RWPE2 (cell line): Measurements from ENCODE around the gene FLCN.
"Not testable (repeated sequence)": the region's sequence is repeated elsewhere in the genome, so short reads cannot be mapped to it uniquely, and the experiment has no call there.

ENCODE experiments used
- ATAC-seq: fragments of 200-7000 bp; cut with Tn5 transposase; 3 replicates; pipeline ENCODE4 v1.9.1; 2021; ENCODE audit warnings: low read depth
- DNase-seq: peaks from one replicate; pipeline ENCODE4 v3.0.0-alpha.2; 2020; ENCODE audit warnings: low spot score
- H3K27ac ChIP-seq: fragments of 450-650 bp; 2 replicates; pipeline ENCODE4 v1.5.1; 2017; ENCODE audit warnings: mild to moderate bottlenecking; ENCODE audit not compliant: poor library complexity, severe bottlenecking
- H3K27me3 ChIP-seq: fragments of 250-450 bp; sonication (Bioruptor Pico); 2 replicates; pipeline ENCODE4 v1.5.1; 2021; ENCODE audit warnings: mild to moderate bottlenecking, moderate library complexity; ENCODE audit not compliant: insufficient read depth, poor library complexity, severe bottlenecking
- H3K36me3 ChIP-seq: fragments of 250-450 bp; sonication (Bioruptor Pico); 2 replicates; pipeline ENCODE4 v1.5.1; 2020; ENCODE audit warnings: low read depth, mild to moderate bottlenecking, moderate library complexity
- H3K4me1 ChIP-seq: fragments of 250-450 bp; sonication (Bioruptor Pico); 2 replicates; pipeline ENCODE4 v1.5.1; 2021; ENCODE audit warnings: mild to moderate bottlenecking, moderate library complexity; ENCODE audit not compliant: insufficient read depth, poor library complexity, severe bottlenecking
- H3K4me3 ChIP-seq: fragments of 250-450 bp; sonication (Bioruptor Pico); 2 replicates; pipeline ENCODE4 v1.5.1; 2021; ENCODE audit warnings: mild to moderate bottlenecking, moderate library complexity; ENCODE audit not compliant: severe bottlenecking
- H3K9me3 ChIP-seq: fragments of 250-450 bp; sonication (Bioruptor Pico); 2 replicates; pipeline ENCODE4 v1.5.1; 2021; ENCODE audit warnings: mild to moderate bottlenecking, moderate library complexity; ENCODE audit not compliant: severe bottlenecking
- CTCF ChIP-seq: fragments of 450-650 bp; IDR thresholded peaks from one replicate; pipeline ENCODE4 v1.5.1; 2017; ENCODE audit warnings: mild to moderate bottlenecking, moderate library complexity; ENCODE audit not compliant: poor library complexity, severe bottlenecking

Gene FLCN

DNA sequence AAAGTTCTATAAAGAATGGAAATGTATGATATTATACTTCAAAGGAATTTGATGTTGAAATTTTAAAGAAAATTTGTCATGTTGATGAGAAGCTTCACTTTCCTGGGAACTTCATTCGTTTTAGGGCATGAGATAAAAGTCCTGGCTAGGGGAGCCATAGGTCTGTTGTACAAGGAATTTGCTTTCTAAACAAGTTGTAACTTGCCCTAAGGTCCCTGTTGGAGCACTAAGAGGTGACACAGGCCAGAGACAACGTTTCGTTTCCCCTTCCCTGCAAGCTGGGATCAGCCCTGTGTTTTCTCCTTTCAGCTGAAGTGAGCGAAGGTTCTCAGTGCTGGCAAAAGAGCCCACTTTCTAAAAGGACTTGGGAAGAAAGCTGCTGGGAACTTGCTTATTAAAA, 47.4 kb downstream of the FLCN start:
- DNase-seq (no peak), ATAC-seq (no peak)
- TF ChIP-seq CTCF = no peak
- Histone ChIP-seq H3K9me3 (no peaks in the 10 kb centered on the region), H3K36me3 (peaks cover 42% of the 10 kb centered on the region), H3K4me1 (peaks cover 13% of the 10 kb centered on the region), H3K27ac (no peak overlapping the region), H3K27me3 (no peaks in the 10 kb centered on the region), H3K4me3 (no peak overlapping the region)

- Histone ChIP-seq H3K36me3 (peaks cover 52% of the 10 kb centered on the region), H3K27ac (no peak overlapping the region), H3K27me3 (no peaks in the 10 kb centered on the region), H3K4me1 (peaks cover 13% of the 10 kb centered on the region), H3K9me3 (no peaks in the 10 kb centered on the region), H3K4me3 (no peak overlapping the region)
- DNase-seq (no peak), ATAC-seq (no peak)
- TF ChIP-seq CTCF = no peak
These were observed 48.4 kb downstream of the FLCN start for GRCh38 chr17:17188586-17188985.

DNA sequence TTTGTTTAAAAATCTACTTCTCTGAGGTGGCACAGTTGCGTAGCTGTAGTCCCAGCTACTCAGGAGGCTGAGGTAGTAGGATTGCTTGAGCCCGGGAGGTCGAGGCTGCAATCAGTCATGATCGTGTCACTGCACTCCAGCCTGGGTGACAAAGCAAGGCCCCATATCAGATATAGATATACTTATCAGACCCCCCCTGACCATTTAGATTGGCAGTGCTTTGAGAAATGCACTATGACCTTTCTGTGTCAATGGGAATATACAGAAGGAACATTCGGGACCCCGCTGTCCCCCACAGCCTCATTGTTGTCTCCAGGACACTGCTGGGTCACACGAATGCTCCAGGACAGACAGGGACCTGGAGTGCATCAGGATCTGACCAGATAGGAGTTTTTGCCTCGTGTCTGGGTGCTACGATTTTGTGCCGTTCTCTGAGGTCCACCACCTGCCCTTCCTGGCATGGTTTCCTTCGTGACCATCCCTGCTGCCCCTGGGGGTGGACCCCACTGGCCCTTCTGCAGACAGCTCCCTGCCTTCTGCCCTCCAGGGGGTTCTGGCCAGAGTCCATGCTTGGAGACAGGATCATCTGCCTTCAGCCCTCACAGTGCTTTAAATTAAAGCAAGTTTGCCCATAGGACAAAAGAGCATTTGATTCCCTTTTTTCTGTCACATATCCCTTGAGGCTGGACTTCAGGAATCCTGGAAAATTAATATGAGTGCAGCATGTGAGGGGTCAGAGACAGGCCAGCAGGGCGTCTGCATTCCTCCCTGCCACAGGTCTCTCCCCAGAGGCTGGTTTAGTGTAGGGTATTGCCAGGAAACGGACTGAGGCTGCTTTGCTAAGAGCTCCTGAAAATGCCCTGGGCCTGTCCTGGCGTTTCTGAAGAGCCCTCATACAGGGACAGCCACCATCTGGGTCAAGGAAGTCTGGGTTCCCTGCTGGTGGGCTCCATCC, 50.1 kb downstream of the FLCN start:
- Histone ChIP-seq H3K9me3 (no peaks in the 10 kb centered on the region), H3K27me3 (no peaks in the 10 kb centered on the region), H3K36me3 (peaks cover 70% of the 10 kb centered on the region), H3K27ac (no peak overlapping the region), H3K4me1 (peaks cover 13% of the 10 kb centered on the region), H3K4me3 (no peak overlapping the region)
- DNase-seq (no peak), ATAC-seq (no peak)
- no peak for TF ChIP-seq CTCF

DNA sequence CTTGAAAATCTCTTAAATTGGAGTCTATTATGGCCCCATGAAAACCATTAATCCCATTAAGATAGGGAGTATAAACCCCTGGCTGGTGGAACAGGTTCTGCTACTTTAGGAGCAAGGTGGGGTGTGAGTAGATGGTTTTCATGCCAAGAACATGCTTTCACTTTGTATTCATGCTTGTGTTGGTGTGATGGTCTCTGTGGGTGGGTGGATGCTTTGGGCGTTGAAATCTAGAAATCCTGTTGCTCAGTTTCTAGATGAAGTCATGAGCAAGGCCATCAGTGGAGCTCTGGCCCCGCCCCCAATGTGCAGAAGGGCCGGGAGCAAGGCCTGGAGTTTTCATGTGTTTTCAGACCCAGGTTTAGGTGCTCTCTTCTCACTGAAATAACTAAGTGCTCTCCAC, 50.9 kb downstream of the FLCN start:
- peak; percentile 53 for ATAC-seq

DNA sequence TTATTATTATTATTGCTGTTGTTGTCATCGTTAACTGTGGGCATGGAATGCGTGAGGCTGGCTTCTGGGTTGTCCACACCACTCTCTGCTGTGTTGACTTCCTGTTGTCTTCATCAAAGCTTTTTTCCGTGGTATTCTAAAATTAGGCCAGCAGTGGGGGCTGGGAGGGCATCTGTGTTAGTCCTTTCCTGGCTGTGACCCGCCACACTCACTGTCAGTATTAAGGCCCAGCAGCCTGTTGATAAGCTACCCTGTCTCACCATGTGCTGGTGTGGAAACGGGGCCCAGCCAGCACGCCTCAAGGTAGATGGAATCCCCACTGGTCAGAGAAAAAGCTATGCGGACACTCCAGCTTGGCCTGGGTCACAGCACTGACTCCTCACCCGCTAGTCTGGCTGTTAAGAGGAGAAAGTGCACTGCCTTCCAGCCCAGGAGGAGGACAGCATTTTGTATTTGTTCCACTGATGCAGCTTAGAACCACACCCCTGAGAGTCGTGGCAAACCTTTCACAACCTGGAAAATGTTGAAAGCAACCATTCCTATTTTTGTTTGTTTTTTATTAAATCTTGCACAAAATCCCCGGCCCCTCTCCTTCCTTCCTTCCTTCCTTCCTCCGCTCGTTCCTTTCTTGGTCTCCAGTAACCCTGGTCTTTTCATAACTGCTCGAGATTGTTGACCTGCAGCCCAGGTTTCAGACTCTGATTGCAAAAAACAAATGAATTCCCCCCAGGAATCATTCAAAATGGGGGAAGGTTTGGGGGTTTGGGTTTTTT, 51.8 kb downstream of the FLCN start:
- not testable (repeated sequence) for H3K9me3 ChIP-seq, H3K4me3 ChIP-seq, ATAC-seq, DNase-seq, H3K27me3 ChIP-seq
- Histone ChIP-seq H3K27ac (peak overlapping the region; percentile 4), H3K4me1 (peaks cover 13% of the 10 kb centered on the region), H3K36me3 (peaks cover 86% of the 10 kb centered on the region)

More for the DNA sequence above, 50.9 kb downstream of the FLCN start:
- Histone ChIP-seq H3K4me1 (peaks cover 13% of the 10 kb centered on the region), H3K4me3 (no peak overlapping the region), H3K9me3 (no peaks in the 10 kb centered on the region), H3K27ac (peak overlapping the region; percentile 4), H3K36me3 (peaks cover 77% of the 10 kb centered on the region), H3K27me3 (no peaks in the 10 kb centered on the region)
- DNase-seq = no peak
- no peak for TF ChIP-seq CTCF
